HCT116 (cell line): Measurements from ENCODE around the gene ENSA.

Source experiments
- CEBPB ChIP-seq: IDR thresholded peaks from 2 replicates; pipeline ENCODE4 v1.6.1; 2012; ENCODE audit warnings: low read depth
- EZH2 ChIP-seq: fragments of 200-600 bp; sonication (generic); IDR thresholded peaks from 2 replicates; pipeline ENCODE4 v1.6.1; 2017; ENCODE audit warnings: antibody characterized with exemption, mixed run types
- JUND ChIP-seq: IDR thresholded peaks from 2 replicates; pipeline ENCODE4 v1.6.1; 2012
- POLR2AphosphoS5 ChIP-seq: IDR thresholded peaks from 2 replicates; pipeline ENCODE4 v1.6.1; 2011; ENCODE audit warnings: mild to moderate bottlenecking, low read depth, low read length, moderate library complexity
- SP1 ChIP-seq: IDR thresholded peaks from 2 replicates; pipeline ENCODE4 v1.6.1; 2012; ENCODE audit warnings: low read depth
- TF ChIP-seq, protein P1 (sequence below), 3 experiments: fragments of 200-600 bp in 1 of 3; sonication (generic) in 1 of 3; IDR thresholded peaks in 2 of 3; conservative IDR thresholded peaks in 1 of 3; 2 replicates each; pipeline ENCODE4 v1.5.1; 2012 to 2017; ENCODE audit warnings: low read depth in 2 of 3, low read length in 2 of 3, antibody characterized with exemption in 1 of 3, borderline replicate concordance in 1 of 3, control low read depth in 1 of 3, mild to moderate bottlenecking in 1 of 3, mixed read lengths in 1 of 3, mixed run types in 1 of 3, moderate library complexity in 1 of 3; ENCODE audit not compliant: insufficient read depth in 1 of 3
- TF ChIP-seq, protein P2 (sequence below): IDR thresholded peaks from 2 replicates; pipeline ENCODE4 v1.6.1; 2012; ENCODE audit warnings: low read depth

DNA sequence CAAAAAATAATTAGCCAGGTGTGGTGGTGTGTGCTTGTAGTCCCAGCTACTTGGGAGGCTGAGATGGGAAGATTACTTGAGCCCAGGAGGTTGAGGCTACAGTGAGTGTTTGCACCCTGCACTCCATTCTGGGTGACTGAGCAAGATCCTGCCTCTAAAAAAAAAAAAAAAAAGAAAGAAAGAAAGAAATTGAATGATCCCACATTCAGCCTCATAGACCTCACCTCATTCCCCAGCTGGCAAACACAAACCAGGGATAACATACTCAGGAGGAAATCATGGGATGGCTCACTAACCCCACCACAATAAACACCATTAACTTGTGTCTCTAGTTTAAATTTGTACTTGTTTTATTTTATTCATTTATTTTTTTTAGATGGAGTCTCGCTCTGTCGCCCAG lies 8.5 kb downstream of the ENSA start:
- TF ChIP-seq, protein P1, sequence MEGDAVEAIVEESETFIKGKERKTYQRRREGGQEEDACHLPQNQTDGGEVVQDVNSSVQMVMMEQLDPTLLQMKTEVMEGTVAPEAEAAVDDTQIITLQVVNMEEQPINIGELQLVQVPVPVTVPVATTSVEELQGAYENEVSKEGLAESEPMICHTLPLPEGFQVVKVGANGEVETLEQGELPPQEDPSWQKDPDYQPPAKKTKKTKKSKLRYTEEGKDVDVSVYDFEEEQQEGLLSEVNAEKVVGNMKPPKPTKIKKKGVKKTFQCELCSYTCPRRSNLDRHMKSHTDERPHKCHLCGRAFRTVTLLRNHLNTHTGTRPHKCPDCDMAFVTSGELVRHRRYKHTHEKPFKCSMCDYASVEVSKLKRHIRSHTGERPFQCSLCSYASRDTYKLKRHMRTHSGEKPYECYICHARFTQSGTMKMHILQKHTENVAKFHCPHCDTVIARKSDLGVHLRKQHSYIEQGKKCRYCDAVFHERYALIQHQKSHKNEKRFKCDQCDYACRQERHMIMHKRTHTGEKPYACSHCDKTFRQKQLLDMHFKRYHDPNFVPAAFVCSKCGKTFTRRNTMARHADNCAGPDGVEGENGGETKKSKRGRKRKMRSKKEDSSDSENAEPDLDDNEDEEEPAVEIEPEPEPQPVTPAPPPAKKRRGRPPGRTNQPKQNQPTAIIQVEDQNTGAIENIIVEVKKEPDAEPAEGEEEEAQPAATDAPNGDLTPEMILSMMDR (IDR thresholded peaks at IDR 0.05 in 2 of 3, conservative IDR thresholded peaks at IDR 0.05 in 1 of 3; ENCODE audit: borderline replicate concordance in 1 of 3, insufficient read depth in 1 of 3, low read depth in 2 of 3, low read length in 2 of 3), result no peak
- TF ChIP-seq CEBPB (no peak), JUND (no peak), EZH2 (no peak), POLR2AphosphoS5 (no peak), SP1 (no peak)
- TF ChIP-seq, protein P2, sequence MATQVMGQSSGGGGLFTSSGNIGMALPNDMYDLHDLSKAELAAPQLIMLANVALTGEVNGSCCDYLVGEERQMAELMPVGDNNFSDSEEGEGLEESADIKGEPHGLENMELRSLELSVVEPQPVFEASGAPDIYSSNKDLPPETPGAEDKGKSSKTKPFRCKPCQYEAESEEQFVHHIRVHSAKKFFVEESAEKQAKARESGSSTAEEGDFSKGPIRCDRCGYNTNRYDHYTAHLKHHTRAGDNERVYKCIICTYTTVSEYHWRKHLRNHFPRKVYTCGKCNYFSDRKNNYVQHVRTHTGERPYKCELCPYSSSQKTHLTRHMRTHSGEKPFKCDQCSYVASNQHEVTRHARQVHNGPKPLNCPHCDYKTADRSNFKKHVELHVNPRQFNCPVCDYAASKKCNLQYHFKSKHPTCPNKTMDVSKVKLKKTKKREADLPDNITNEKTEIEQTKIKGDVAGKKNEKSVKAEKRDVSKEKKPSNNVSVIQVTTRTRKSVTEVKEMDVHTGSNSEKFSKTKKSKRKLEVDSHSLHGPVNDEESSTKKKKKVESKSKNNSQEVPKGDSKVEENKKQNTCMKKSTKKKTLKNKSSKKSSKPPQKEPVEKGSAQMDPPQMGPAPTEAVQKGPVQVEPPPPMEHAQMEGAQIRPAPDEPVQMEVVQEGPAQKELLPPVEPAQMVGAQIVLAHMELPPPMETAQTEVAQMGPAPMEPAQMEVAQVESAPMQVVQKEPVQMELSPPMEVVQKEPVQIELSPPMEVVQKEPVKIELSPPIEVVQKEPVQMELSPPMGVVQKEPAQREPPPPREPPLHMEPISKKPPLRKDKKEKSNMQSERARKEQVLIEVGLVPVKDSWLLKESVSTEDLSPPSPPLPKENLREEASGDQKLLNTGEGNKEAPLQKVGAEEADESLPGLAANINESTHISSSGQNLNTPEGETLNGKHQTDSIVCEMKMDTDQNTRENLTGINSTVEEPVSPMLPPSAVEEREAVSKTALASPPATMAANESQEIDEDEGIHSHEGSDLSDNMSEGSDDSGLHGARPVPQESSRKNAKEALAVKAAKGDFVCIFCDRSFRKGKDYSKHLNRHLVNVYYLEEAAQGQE, result no peak
